ENCODE measurements around the gene KLHL22.

The KLHL22 gene

DNA sequence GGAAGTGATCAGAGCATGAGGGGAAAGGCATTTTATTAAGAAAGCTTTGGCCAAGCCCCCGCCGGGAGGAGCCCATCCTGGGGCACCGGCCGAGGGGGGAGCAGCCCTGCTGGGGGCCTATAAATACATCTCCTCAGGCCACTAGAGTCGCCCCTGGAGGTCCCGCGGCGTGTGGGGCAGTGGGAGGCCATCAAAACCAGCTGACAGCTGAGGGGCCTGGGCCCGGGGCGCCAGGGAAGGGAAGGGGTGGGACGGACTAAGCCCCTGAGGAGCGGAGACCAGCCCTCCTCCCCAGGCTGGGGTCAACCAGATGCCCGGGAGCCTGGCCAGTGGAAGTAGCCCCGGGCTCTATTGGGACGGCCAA, 71.0 kb downstream of the KLHL22 start:
- Histone ChIP-seq H3K9me3 (ENCODE audit: low read depth, low read length) (no peaks in the 10 kb centered on the region), H3K36me3 (ENCODE audit: insufficient read depth, low read length) (peaks cover 9% of the 10 kb centered on the region; the same call in 1 of the 2 replicates), H3K27ac (peak overlapping the region; percentile 80), H3K9ac (ENCODE audit: insufficient read length) (no peak overlapping the region), H3K4me3 (no peak overlapping the region)
- no peak for DNase-seq (ENCODE audit: low read depth, low spot score)
- TF ChIP-seq FOXP2 (optimal IDR thresholded peaks at IDR 0.05; ENCODE audit: control extremely low read depth, extremely low read length, insufficient read depth) (no peak), EZH2 (IDR thresholded peaks at IDR 0.05) (no peak), POLR2AphosphoS5 (IDR thresholded peaks at IDR 0.05; ENCODE audit: borderline replicate concordance, low read depth, low read length) (no peak)

DNA sequence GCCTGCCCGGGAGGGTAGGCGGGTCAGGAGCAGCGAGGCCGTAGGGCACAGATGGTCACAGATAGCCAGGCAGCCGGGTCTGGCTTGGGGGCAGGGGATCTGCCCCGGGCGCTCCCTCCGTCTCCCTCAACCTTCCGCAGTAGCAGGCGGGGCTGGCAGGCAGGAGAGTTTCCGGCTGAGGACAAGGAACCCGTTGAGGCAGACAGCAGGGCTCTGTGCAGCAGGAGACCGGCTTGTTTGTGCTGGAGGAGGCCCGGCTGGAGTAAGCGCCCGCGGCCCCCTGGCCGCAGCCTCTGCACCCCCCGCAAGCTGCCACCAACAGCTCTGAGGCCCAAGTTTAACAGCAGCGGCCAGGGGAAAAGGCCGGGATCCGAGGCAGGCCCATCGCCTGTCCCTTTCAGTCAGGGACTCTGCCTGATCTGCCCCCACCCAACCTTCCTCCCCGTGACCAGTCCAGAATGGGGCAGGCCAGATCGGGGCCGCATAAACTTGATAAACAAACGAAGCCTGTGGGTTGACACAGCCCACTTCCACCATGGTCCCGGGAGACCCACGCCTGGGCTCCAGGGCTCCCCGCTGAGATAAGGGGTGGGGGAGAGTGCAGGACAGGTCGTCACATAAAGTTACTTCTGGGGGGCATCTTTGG, 71.6 kb downstream of the KLHL22 start:
- Histone ChIP-seq H3K9ac (ENCODE audit: insufficient read length) (no peak overlapping the region), H3K4me3 (peak overlapping the region; percentile 31; the same call in 1 of the 2 replicates), H3K27ac (peak overlapping the region; percentile 80), H3K36me3 (ENCODE audit: insufficient read depth, low read length) (peaks cover 9% of the 10 kb centered on the region; the same call in 1 of the 2 replicates), H3K9me3 (ENCODE audit: low read depth, low read length) (no peaks in the 10 kb centered on the region)
- TF ChIP-seq FOXP2 (optimal IDR thresholded peaks at IDR 0.05; ENCODE audit: control extremely low read depth, extremely low read length, insufficient read depth) = no peak
- TF ChIP-seq POLR2AphosphoS5 (IDR thresholded peaks at IDR 0.05; ENCODE audit: borderline replicate concordance, low read depth, low read length) = no peak; the same call in 1 of the 2 replicates
- no peak for TF ChIP-seq EZH2 (IDR thresholded peaks at IDR 0.05)
- no peak for DNase-seq (ENCODE audit: low read depth, low spot score)

- no peak overlapping the region for H3K9ac ChIP-seq (ENCODE audit: insufficient read length)
- H3K27ac ChIP-seq = peak overlapping the region; percentile 80
- no peaks in the 10 kb centered on the region for H3K9me3 ChIP-seq (ENCODE audit: low read depth, low read length)
- peaks cover 9% of the 10 kb centered on the region; the same call in 1 of the 2 replicates for H3K36me3 ChIP-seq (ENCODE audit: insufficient read depth, low read length)
- DNase-seq (ENCODE audit: low read depth, low spot score) = no peak
- TF ChIP-seq POLR2AphosphoS5 (IDR thresholded peaks at IDR 0.05; ENCODE audit: borderline replicate concordance, low read depth, low read length) = no peak; the same call in 1 of the 2 replicates
- peak overlapping the region; percentile 31 for H3K4me3 ChIP-seq
These were observed 72.3 kb downstream of the KLHL22 start for GRCh38 chr22:20423008-20423905.

DNA sequence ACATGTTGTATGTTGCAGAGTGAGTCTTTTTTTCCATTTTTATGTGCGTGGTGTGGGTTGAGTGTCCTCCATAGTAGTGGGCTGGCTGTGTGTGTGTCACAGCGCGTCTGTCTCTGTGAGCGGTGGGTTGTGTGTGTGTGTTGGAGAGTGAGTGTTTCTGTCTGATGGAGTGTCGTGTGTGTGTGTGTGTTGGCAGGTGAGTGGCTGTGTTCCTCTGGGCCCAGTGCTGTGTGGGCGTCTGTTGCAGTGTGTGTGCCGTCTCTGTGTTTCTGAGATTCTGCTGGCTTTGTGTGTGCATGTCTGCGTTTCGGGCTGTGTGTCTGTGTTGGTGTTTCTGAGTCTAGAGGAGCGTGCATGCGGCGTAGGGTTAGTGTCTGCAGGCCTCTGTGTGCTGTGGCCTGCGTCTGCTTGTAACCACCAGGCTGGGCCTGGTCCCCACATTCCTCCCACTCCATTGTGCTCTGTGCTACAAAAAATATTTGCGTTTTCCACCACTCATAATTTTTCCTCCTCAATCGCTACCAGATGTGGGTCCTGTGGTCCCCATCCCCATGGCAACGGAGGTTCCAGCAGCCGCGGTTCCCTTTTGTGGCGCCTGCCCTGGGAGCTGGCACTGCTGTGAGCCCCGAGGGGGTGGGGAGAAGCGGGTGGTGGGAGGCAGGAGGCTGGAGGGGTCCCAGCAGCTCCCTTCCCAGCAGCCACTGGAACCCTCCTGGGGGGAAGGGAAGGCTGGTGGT, 73.2 kb downstream of the KLHL22 start:
- H3K9me3 ChIP-seq (ENCODE audit: low read depth, low read length) = no peaks in the 10 kb centered on the region
- H3K4me3 ChIP-seq = peak overlapping the region; percentile 31
- DNase-seq (ENCODE audit: low read depth, low spot score) = peak; percentile 75
- H3K36me3 ChIP-seq (ENCODE audit: insufficient read depth, low read length) = peaks cover 9% of the 10 kb centered on the region; the same call in 1 of the 2 replicates
- TF ChIP-seq FOXP2 (optimal IDR thresholded peaks at IDR 0.05; ENCODE audit: control extremely low read depth, extremely low read length, insufficient read depth) (no peak), POLR2AphosphoS5 (IDR thresholded peaks at IDR 0.05; ENCODE audit: borderline replicate concordance, low read depth, low read length) (no peak), EZH2 (IDR thresholded peaks at IDR 0.05) (no peak)
- H3K9ac ChIP-seq (ENCODE audit: insufficient read length) = peak overlapping the region; percentile 49
- H3K27ac ChIP-seq = peak overlapping the region; percentile 91

GRCh38 chr22:20421507-20421874, 74.1 kb downstream of the KLHL22 start:
- Histone ChIP-seq H3K4me3 (no peak overlapping the region), H3K36me3 (ENCODE audit: insufficient read depth, low read length) (peaks cover 5% of the 10 kb centered on the region; the same call in 1 of the 2 replicates), H3K27ac (no peak overlapping the region), H3K9ac (ENCODE audit: insufficient read length) (no peak overlapping the region), H3K9me3 (ENCODE audit: low read depth, low read length) (no peaks in the 10 kb centered on the region)
- no peak for DNase-seq (ENCODE audit: low read depth, low spot score)
- TF ChIP-seq EZH2 (IDR thresholded peaks at IDR 0.05) (no peak), FOXP2 (optimal IDR thresholded peaks at IDR 0.05; ENCODE audit: control extremely low read depth, extremely low read length, insufficient read depth) (no peak), POLR2AphosphoS5 (IDR thresholded peaks at IDR 0.05; ENCODE audit: borderline replicate concordance, low read depth, low read length) (no peak)

DNA sequence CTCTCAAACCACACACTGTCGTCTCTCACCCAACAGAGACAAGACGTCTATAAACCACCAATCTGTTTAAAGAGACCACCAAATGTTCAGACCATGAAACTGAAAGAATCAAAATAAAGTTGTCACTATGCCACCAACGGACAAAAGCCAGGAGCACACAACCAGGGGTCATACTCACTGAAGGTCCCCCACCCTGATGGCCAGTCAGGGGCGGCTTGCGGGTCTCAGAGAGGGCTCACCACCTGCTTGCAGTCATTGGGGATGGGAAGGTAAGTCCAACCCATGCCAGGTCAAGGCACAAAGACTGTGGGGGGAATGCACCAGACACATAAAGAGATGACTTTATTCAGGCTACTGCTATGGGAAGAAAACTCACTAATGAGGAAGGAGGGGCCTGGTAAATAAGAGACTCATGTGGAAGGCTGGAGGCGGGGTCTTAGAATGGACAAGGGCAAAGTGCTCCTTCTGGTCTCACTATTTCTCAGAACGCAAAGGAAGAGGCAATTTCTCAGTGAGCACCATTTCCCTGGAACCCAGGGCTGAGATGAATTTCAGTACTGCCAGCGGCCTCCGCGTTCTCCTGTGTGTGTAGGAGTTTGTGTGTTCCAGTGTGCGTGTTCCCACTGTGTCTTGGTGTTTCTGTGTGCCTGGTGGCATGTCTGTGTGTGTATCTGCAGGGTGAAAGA, 75.3 kb downstream of the KLHL22 start:
- no peak overlapping the region for H3K4me3 ChIP-seq
- TF ChIP-seq EZH2 (IDR thresholded peaks at IDR 0.05) (no peak), POLR2AphosphoS5 (IDR thresholded peaks at IDR 0.05; ENCODE audit: borderline replicate concordance, low read depth, low read length) (no peak), FOXP2 (optimal IDR thresholded peaks at IDR 0.05; ENCODE audit: control extremely low read depth, extremely low read length, insufficient read depth) (no peak)
- H3K9me3 ChIP-seq (ENCODE audit: low read depth, low read length) = no peaks in the 10 kb centered on the region
- no peak overlapping the region for H3K9ac ChIP-seq (ENCODE audit: insufficient read length)
- 0 out of 2 replicates have a peak overlapping the region, but pooled peaks have one; percentile 57 for H3K27ac ChIP-seq
- no peak for DNase-seq (ENCODE audit: low read depth, low spot score)
- peaks cover 5% of the 10 kb centered on the region; the same call in 1 of the 2 replicates for H3K36me3 ChIP-seq (ENCODE audit: insufficient read depth, low read length)

DNA sequence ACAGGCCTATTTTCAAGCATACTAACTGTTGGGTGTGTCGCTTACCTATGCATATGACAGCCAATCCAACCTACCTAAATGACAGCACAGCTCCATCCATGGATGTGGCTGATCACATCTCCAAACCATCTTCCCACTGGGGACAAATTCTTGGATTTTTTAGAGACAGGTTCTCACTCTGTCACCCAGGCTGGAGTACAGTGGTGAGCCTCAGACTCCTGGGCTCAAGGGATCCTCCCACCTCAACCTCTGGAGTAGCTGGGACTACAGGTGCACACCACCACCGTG, 76.0 kb downstream of the KLHL22 start:
- Histone ChIP-seq H3K9me3 (ENCODE audit: low read depth, low read length) (no peaks in the 10 kb centered on the region), H3K36me3 (ENCODE audit: insufficient read depth, low read length) (peaks cover 1% of the 10 kb centered on the region; the same call in 1 of the 2 replicates), H3K9ac (ENCODE audit: insufficient read length) (no peak overlapping the region), H3K4me3 (no peak overlapping the region), H3K27ac (no peak overlapping the region)
- TF ChIP-seq FOXP2 (optimal IDR thresholded peaks at IDR 0.05; ENCODE audit: control extremely low read depth, extremely low read length, insufficient read depth) = no peak
- DNase-seq (ENCODE audit: low read depth, low spot score) = no peak
